GM12801 (cell line): ENCODE results near the gene COPZ1.
A peak's percentile ranks its signal among the peaks of the same experiment; 100 is the strongest.

ENCODE experiments used
- CTCF ChIP-seq: IDR thresholded peaks from one replicate; pipeline ENCODE4 v1.5.1; 2011; ENCODE audit warnings: control low read depth; ENCODE audit not compliant: insufficient read length; ENCODE audit errors: extremely low read depth

The COPZ1 gene

GRCh38 chr12:54394281-54394719 lies 69.4 kb downstream of the COPZ1 start:
- TF ChIP-seq CTCF: no peak

- TF ChIP-seq CTCF: no peak
Measured at GRCh38 chr12:54394986-54395385, 70.1 kb downstream of the COPZ1 start.

GRCh38 chr12:54395545-54395944 lies 70.6 kb downstream of the COPZ1 start:
- TF ChIP-seq CTCF: no peak

- TF ChIP-seq CTCF: no peak
Measured at GRCh38 chr12:54397157-54397556, 72.2 kb downstream of the COPZ1 start.

- TF ChIP-seq CTCF: no peak
Measured at GRCh38 chr12:54398218-54398617, 73.3 kb downstream of the COPZ1 start.

GRCh38 chr12:54398995-54399793 lies 74.3 kb downstream of the COPZ1 start:
- TF ChIP-seq CTCF: peak; percentile 70

GRCh38 chr12:54401119-54401518 lies 76.2 kb downstream of the COPZ1 start:
- TF ChIP-seq CTCF: no peak
